Amygdala (tissue), 56 donors: ENCODE results near the gene KRTAP12-4.
"Not testable (repeated sequence)": the region's sequence is repeated elsewhere in the genome, so short reads cannot be mapped to it uniquely, and the experiment has no call there.

Source experiments
- DNase-seq, 56 donors: peaks; one replicate each; lab custom pipeline; 2025; lab: John Stamatoyannopoulos, UW

KRTAP12-4 gene

GRCh38 chr21:44687671-44688070, 33.2 kb upstream of the KRTAP12-4 start:
- DNase-seq, result no peak

GRCh38 chr21:44686843-44687561, 32.5 kb upstream of the KRTAP12-4 start:
- DNase-seq, result no peak

- no peak for DNase-seq
Observed at GRCh38 chr21:44686000-44686781, 31.7 kb upstream of the KRTAP12-4 start.

GRCh38 chr21:44685050-44685449, 30.6 kb upstream of the KRTAP12-4 start:
- DNase-seq, result not testable (repeated sequence)

- DNase-seq, result no peak
Observed at GRCh38 chr21:44684483-44684882, 30.0 kb upstream of the KRTAP12-4 start.

GRCh38 chr21:44684077-44684476, 29.6 kb upstream of the KRTAP12-4 start:
- no peak for DNase-seq

- DNase-seq, result no peak
Observed at GRCh38 chr21:44682580-44683151, 28.2 kb upstream of the KRTAP12-4 start.

GRCh38 chr21:44681861-44682579, 27.6 kb upstream of the KRTAP12-4 start, which contains the start of gene KRTAP12-1:
Gene KRTAP12-1, minus strand, starts transcription at chr21:44682163. Its CDS starts 40 bp downstream, at chr21:44682123.
- DNase-seq, result no peak

- no peak for DNase-seq
Observed at GRCh38 chr21:44681152-44681551, 26.7 kb upstream of the KRTAP12-4 start.

GRCh38 chr21:44677881-44678280, 23.4 kb upstream of the KRTAP12-4 start:
- no peak for DNase-seq

GRCh38 chr21:44671911-44672310, 17.5 kb upstream of the KRTAP12-4 start:
- no peak for DNase-seq

GRCh38 chr21:44670642-44671432, 16.4 kb upstream of the KRTAP12-4 start:
- no peak for DNase-seq

- DNase-seq, result no peak
Observed at GRCh38 chr21:44667612-44668011, 13.2 kb upstream of the KRTAP12-4 start.

GRCh38 chr21:44666401-44667320, 12.2 kb upstream of the KRTAP12-4 start, which contains the start of gene KRTAP12-2:
Gene KRTAP12-2, minus strand, starts transcription at chr21:44666927. Its CDS starts 41 bp downstream, at chr21:44666886.
- DNase-seq, result no peak

GRCh38 chr21:44664691-44665090, 10.2 kb upstream of the KRTAP12-4 start:
- no peak for DNase-seq

GRCh38 chr21:44661567-44661966, 7.1 kb upstream of the KRTAP12-4 start:
- not testable (repeated sequence) for DNase-seq

- DNase-seq, result no peak
Observed at GRCh38 chr21:44658913-44659595, 4.6 kb upstream of the KRTAP12-4 start.

- no peak for DNase-seq
Observed at GRCh38 chr21:44658541-44658910, 4.1 kb upstream of the KRTAP12-4 start.
